Mammary epithelial cell (primary cell): ENCODE measurements around the gene PLA2G2F.

Source experiments
- EZH2 ChIP-seq: IDR thresholded peaks from 2 replicates; pipeline ENCODE4 v1.6.1; 2012; ENCODE audit warnings: low read length, inconsistent platforms, borderline replicate concordance
- TF ChIP-seq, protein P1 (sequence below), 2 donors: IDR thresholded peaks in 1 of 2; conservative IDR thresholded peaks in 1 of 2; 2 replicates each; pipeline ENCODE4 v1.5.1; 2011 to 2012; ENCODE audit warnings: inconsistent platforms in 2 of 2, low read length in 2 of 2, mild to moderate bottlenecking in 2 of 2, control low read depth in 1 of 2, low read depth in 1 of 2; ENCODE audit not compliant: insufficient read depth in 1 of 2; ENCODE audit errors: extremely low read depth in 1 of 2

GRCh38 chr1:20190256-20191160 is 51.4 kb downstream of the PLA2G2F start:
- TF ChIP-seq, protein P1, sequence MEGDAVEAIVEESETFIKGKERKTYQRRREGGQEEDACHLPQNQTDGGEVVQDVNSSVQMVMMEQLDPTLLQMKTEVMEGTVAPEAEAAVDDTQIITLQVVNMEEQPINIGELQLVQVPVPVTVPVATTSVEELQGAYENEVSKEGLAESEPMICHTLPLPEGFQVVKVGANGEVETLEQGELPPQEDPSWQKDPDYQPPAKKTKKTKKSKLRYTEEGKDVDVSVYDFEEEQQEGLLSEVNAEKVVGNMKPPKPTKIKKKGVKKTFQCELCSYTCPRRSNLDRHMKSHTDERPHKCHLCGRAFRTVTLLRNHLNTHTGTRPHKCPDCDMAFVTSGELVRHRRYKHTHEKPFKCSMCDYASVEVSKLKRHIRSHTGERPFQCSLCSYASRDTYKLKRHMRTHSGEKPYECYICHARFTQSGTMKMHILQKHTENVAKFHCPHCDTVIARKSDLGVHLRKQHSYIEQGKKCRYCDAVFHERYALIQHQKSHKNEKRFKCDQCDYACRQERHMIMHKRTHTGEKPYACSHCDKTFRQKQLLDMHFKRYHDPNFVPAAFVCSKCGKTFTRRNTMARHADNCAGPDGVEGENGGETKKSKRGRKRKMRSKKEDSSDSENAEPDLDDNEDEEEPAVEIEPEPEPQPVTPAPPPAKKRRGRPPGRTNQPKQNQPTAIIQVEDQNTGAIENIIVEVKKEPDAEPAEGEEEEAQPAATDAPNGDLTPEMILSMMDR (conservative IDR thresholded peaks at IDR 0.05 in 1 of 2, IDR thresholded peaks at IDR 0.05 in 1 of 2; ENCODE audit: extremely low read depth in 1 of 2, insufficient read depth in 1 of 2, low read depth in 1 of 2, low read length in 2 of 2) = no peak
- TF ChIP-seq EZH2 = no peak
